Hepatocyte (in vitro differentiated cells): ENCODE data around the gene BLOC1S1. TPM values are rescaled to one million over a fixed set of nuclear protein-coding genes. Genes with fewer than 3 reads are reported as not detected.
A peak's percentile ranks its signal among the peaks of the same experiment; 100 is the strongest.

Experiments used
- DNase-seq: peaks from one replicate; pipeline ENCODE4 v3.0.0-alpha.2; 2016; ENCODE audit warnings: low spot score
- H2AFZ ChIP-seq: fragments of 200-600 bp; sonication (generic); 2 replicates; pipeline ENCODE4 v1.6.0; 2016; ENCODE audit warnings: antibody characterized with exemption, mild to moderate bottlenecking
- H3K27ac ChIP-seq: fragments of 200-600 bp; sonication (generic); 2 replicates; pipeline ENCODE4 v1.5.1; 2016; ENCODE audit warnings: mild to moderate bottlenecking
- H3K27me3 ChIP-seq: fragments of 200-600 bp; sonication (generic); 2 replicates; pipeline ENCODE4 v1.6.1; 2016
- H3K36me3 ChIP-seq: fragments of 200-600 bp; sonication (generic); replicated peaks from 2 replicates; pipeline ENCODE4 v1.5.1; 2016; ENCODE audit warnings: low read depth; ENCODE audit not compliant: insufficient read depth
- H3K4me1 ChIP-seq: fragments of 200-600 bp; sonication (generic); 2 replicates; pipeline ENCODE4 v1.5.1; 2016; ENCODE audit warnings: mild to moderate bottlenecking, moderate library complexity; ENCODE audit not compliant: insufficient read depth
- H3K4me2 ChIP-seq: fragments of 200-600 bp; sonication (generic); 2 replicates; pipeline ENCODE4 v1.6.0; 2016
- H3K4me3 ChIP-seq: fragments of 200-600 bp; sonication (generic); 2 replicates; pipeline ENCODE4 v1.5.1; 2016; ENCODE audit warnings: mild to moderate bottlenecking
- H3K79me2 ChIP-seq: fragments of 200-600 bp; sonication (generic); 2 replicates; pipeline ENCODE4 v1.6.0; 2017; ENCODE audit warnings: mild to moderate bottlenecking
- H3K9me2 ChIP-seq: fragments of 200-600 bp; sonication (generic); replicated peaks from 2 replicates; pipeline ENCODE4 v1.6.0; 2017; ENCODE audit warnings: mild to moderate bottlenecking; ENCODE audit not compliant: insufficient read depth
- H3K9me3 ChIP-seq: fragments of 200-600 bp; sonication (generic); 2 replicates; pipeline ENCODE4 v1.5.1; 2016; ENCODE audit warnings: low read depth, mild to moderate bottlenecking
- H4K20me1 ChIP-seq: fragments of 200-600 bp; sonication (generic); 2 replicates; pipeline ENCODE4 v1.6.0; 2016; ENCODE audit warnings: mild to moderate bottlenecking; ENCODE audit not compliant: insufficient read depth, poor library complexity, severe bottlenecking
- CTCF ChIP-seq: fragments of 200-600 bp; sonication (generic); IDR thresholded peaks from 2 replicates; pipeline ENCODE4 v1.5.1; 2016; ENCODE audit warnings: antibody characterized with exemption, mild to moderate bottlenecking; ENCODE audit not compliant: poor library complexity
- EZH2 ChIP-seq: fragments of 200-600 bp; sonication (generic); IDR thresholded peaks from 2 replicates; pipeline ENCODE4 v1.6.1; 2016; ENCODE audit warnings: antibody characterized with exemption, mild to moderate bottlenecking, borderline replicate concordance
- EZH2phosphoT487 ChIP-seq: fragments of 200-600 bp; sonication (generic); IDR thresholded peaks from one replicate; pipeline ENCODE4 v1.6.1; 2018; ENCODE audit warnings: antibody characterized with exemption, mild to moderate bottlenecking, low read depth, moderate library complexity; ENCODE audit not compliant: unreplicated experiment, severe bottlenecking
- WGBS: methylation state at CpG from one replicate; pipeline ENCODE4 v1.1.6; 2016; ENCODE audit warnings: low lambda C conversion rate; ENCODE audit errors: missing lambda C conversion rate; 5-methylcytosine and 5-hydroxymethylcytosine counted together
- polyA plus RNA-seq: library from polyadenylated mRNA; unstranded; fragments of >200 nt; fragmentation: Nextera tagmentation; extraction: Ambion mirVana; gene quantifications from 2 replicates; pipeline ENCODE4 v1.2.1, GENCODE V29; 2016
- total RNA-seq: library from RNA; depleted of rRNA; stranded (reverse); fragments of >200 nt; gene quantifications from 2 replicates; pipeline ENCODE4 v1.2.3, GENCODE V29; 2014

BLOC1S1 gene
- total and polyA plus RNA-seq, 2 experiments from 2014 or later: 159 to 236 TPM

DNA sequence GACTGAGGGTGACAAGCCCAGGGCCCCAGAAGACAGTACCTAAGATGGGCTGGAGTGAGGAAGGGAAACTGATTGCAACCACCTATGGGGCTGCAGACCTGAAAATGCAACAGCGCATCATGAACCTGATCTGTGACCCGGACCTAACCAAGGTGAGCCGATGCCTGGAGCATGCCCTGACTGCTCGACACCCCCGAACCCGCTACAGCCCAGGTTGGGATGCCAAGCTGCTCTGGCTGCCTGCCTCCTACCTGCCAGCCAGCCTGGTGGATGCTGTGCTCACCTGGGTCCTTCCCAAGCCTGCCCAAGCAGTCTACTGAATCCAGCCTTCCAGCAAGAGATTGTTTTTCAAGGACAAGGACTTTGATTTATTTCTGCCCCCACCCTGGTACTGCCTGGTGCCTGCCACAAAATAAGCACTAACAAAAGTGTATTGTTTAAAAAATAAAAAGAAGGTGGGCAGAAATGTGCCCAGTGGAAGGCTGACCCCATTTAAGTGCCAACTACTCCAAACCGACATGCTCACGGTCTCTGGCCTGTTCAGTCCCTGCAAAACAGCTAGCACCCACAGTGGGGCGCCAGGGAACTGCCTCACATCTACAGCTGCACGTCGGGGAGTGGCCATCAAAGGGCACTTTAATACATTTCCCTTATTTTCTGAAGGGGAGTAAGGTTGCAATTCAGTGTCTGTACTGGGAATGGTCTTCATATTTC is 8.5 kb downstream of the BLOC1S1 start:
- WGBS: 71% methylated on average over 11 of the region's 11 CpGs
- Histone ChIP-seq H2AFZ (no peak overlapping the region), H3K27ac (peak overlapping the region; percentile 35), H3K9me3 (no peaks in the 10 kb centered on the region), H3K79me2 (peaks cover 40% of the 10 kb centered on the region), H3K27me3 (no peaks in the 10 kb centered on the region), H3K4me3 (no peak overlapping the region), H3K36me3 (no peaks in the 10 kb centered on the region), H3K4me2 (no peak overlapping the region), H4K20me1 (peaks cover 26% of the 10 kb centered on the region), H3K4me1 (peaks cover 20% of the 10 kb centered on the region), H3K9me2 (no peaks in the 10 kb centered on the region)
- TF ChIP-seq EZH2phosphoT487 (no peak), CTCF (peak; percentile 56), EZH2 (no peak)
- DNase-seq: peak; percentile 79

DNA sequence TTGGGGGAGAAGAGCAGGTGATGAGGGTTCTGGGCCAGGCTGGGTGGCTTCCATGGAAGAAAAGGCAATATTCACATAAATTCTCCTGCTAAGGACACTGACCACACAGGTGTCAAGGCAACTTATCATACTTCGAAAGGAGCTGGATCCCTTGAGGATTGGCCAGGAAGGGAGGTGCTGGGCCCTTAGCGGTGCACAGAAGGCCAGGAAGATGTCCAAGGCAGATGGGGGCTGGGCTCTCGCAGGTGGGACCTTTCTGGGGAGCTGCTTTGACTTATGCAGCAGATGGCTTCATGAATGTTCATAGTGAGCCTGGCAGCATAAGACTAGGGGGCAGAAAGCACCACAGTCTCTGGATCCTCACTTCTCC is 9.1 kb downstream of the BLOC1S1 start:
- H3K9me3 ChIP-seq: no peaks in the 10 kb centered on the region
- peaks cover 15% of the 10 kb centered on the region for H3K4me1 ChIP-seq
- no peaks in the 10 kb centered on the region for H3K9me2 ChIP-seq
- peaks cover 40% of the 10 kb centered on the region for H3K79me2 ChIP-seq
- no peaks in the 10 kb centered on the region for H3K36me3 ChIP-seq
- no peak for DNase-seq
- WGBS: 84% methylated on average over 3 of the region's 3 CpGs
- H3K27me3 ChIP-seq: no peaks in the 10 kb centered on the region
- no peak overlapping the region for H3K27ac ChIP-seq
- H3K4me3 ChIP-seq: no peak overlapping the region
- H3K4me2 ChIP-seq: no peak overlapping the region
- peaks cover 26% of the 10 kb centered on the region for H4K20me1 ChIP-seq
- TF ChIP-seq EZH2: no peak
- TF ChIP-seq CTCF: no peak
- TF ChIP-seq EZH2phosphoT487: no peak
- no peak overlapping the region for H2AFZ ChIP-seq

GRCh38 chr12:55725556-55725955 is 9.7 kb downstream of the BLOC1S1 start:
- Histone ChIP-seq H2AFZ (no peak overlapping the region), H3K36me3 (no peaks in the 10 kb centered on the region), H3K27me3 (no peaks in the 10 kb centered on the region), H3K4me1 (peaks cover 18% of the 10 kb centered on the region), H3K4me3 (no peak overlapping the region), H3K4me2 (peak overlapping the region; percentile 81), H3K79me2 (peaks cover 42% of the 10 kb centered on the region), H4K20me1 (peaks cover 26% of the 10 kb centered on the region), H3K27ac (no peak overlapping the region), H3K9me2 (no peaks in the 10 kb centered on the region), H3K9me3 (no peaks in the 10 kb centered on the region)
- TF ChIP-seq EZH2phosphoT487: no peak
- TF ChIP-seq CTCF: no peak
- TF ChIP-seq EZH2: no peak
- WGBS: 67% methylated on average over 3 of the region's 3 CpGs
- no peak for DNase-seq
